ENCODE measurements around the gene CDK5.

The CDK5 gene

DNA sequence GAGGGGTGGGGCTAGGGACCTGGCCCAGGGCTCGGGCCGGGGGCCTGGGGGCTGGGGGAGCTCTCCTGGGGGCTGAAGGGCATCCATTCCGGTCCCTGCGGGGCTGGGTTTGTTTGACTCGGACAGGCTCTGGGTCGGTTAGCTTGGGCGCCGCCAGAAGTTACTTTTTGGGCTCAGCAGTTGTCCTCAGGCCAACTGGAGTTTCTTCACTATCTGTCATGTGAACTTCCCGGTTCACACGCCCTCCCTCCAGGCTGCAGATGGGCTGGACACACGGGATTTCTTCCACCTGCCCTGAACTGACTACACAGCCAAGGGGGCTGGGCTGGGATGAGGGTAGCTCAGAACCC is 5.5 kb upstream of the CDK5 start:
- TF ChIP-seq, protein P1, sequence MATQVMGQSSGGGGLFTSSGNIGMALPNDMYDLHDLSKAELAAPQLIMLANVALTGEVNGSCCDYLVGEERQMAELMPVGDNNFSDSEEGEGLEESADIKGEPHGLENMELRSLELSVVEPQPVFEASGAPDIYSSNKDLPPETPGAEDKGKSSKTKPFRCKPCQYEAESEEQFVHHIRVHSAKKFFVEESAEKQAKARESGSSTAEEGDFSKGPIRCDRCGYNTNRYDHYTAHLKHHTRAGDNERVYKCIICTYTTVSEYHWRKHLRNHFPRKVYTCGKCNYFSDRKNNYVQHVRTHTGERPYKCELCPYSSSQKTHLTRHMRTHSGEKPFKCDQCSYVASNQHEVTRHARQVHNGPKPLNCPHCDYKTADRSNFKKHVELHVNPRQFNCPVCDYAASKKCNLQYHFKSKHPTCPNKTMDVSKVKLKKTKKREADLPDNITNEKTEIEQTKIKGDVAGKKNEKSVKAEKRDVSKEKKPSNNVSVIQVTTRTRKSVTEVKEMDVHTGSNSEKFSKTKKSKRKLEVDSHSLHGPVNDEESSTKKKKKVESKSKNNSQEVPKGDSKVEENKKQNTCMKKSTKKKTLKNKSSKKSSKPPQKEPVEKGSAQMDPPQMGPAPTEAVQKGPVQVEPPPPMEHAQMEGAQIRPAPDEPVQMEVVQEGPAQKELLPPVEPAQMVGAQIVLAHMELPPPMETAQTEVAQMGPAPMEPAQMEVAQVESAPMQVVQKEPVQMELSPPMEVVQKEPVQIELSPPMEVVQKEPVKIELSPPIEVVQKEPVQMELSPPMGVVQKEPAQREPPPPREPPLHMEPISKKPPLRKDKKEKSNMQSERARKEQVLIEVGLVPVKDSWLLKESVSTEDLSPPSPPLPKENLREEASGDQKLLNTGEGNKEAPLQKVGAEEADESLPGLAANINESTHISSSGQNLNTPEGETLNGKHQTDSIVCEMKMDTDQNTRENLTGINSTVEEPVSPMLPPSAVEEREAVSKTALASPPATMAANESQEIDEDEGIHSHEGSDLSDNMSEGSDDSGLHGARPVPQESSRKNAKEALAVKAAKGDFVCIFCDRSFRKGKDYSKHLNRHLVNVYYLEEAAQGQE (IDR thresholded peaks at IDR 0.05; ENCODE audit: insufficient read depth in 1 of 2, low read depth in 2 of 2, low read length in 2 of 2) = no peak
- no peak for TF ChIP-seq TAF1 (IDR thresholded peaks at IDR 0.05; ENCODE audit: borderline replicate concordance, insufficient read depth, low read length)
- no peak for TF ChIP-seq SIN3A (IDR thresholded peaks at IDR 0.05; ENCODE audit: borderline replicate concordance, insufficient read depth, low read length)
- no peak for TF ChIP-seq POLR2AphosphoS5 (IDR thresholded peaks at IDR 0.05; ENCODE audit: low read depth, low read length)
- no peak for TF ChIP-seq FOXP2 (optimal IDR thresholded peaks at IDR 0.05; ENCODE audit: borderline replicate concordance, extremely low read depth, extremely low read length, insufficient read depth)

DNA sequence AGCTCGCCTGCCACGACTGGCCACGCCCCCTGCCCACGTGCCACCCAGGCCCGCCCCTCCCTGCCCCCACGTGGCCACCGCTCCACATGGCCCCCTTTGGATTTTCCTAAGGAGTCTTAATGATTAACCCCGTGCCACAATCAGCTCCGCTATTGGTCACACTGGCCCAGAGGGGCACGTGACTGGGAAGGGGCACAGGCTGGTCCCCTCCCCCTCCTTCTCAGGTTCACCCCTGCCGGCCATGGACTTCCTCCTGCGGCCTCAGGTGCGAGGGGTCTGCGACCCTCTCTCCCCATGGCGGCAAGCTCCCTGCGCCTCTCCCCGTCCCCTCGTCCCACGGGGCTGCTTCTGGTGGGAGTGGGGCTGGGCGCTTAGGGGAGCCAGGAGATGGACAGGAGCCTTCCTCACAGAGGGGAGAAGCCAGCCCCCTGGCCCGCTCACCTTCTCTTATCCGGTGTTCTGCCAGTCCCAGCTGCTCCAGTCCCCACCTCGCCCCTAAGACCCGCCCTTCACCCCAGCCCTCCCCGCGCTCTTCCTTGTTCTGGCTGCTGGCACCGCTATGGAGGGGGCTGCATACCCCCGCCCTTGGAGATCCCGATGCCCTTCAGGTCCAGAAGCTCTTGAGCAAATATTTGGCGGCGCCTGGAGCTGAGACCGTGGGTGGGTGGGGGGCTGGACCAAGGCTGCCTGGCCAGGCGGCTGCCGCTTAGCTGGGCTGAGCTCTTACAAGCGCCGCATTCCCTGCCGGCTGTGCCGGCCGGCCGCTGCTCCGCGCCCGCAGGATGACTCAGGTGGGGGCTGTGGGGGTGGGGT is 4.9 kb upstream of the CDK5 start:
- no peak for TF ChIP-seq POLR2AphosphoS5 (IDR thresholded peaks at IDR 0.05; ENCODE audit: low read depth, low read length)
- TF ChIP-seq TAF1 (IDR thresholded peaks at IDR 0.05; ENCODE audit: borderline replicate concordance, insufficient read depth, low read length) = no peak
- TF ChIP-seq, protein P1 (IDR thresholded peaks at IDR 0.05; ENCODE audit: insufficient read depth in 1 of 2, low read depth in 2 of 2, low read length in 2 of 2) = no peak
- TF ChIP-seq FOXP2 (optimal IDR thresholded peaks at IDR 0.05; ENCODE audit: borderline replicate concordance, extremely low read depth, extremely low read length, insufficient read depth) = no peak
- no peak for TF ChIP-seq SIN3A (IDR thresholded peaks at IDR 0.05; ENCODE audit: borderline replicate concordance, insufficient read depth, low read length)

DNA sequence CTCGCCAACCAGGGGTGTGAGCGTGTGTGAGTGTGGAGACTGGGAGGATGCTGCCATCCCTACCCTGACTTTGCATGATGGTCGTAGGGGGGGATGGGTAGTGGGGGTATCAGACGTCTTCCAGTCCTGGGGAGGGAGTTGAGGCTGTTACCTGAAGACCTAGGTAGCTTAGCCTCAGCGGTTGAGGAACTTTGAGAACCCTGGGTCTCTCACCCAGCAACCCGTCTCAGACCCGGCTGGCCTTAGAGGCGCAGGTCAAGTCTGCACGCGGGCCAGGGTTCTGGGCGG is 4.4 kb upstream of the CDK5 start:
- TF ChIP-seq TAF1 (IDR thresholded peaks at IDR 0.05; ENCODE audit: borderline replicate concordance, insufficient read depth, low read length) (no peak), SIN3A (IDR thresholded peaks at IDR 0.05; ENCODE audit: borderline replicate concordance, insufficient read depth, low read length) (no peak), POLR2AphosphoS5 (IDR thresholded peaks at IDR 0.05; ENCODE audit: low read depth, low read length) (no peak), FOXP2 (optimal IDR thresholded peaks at IDR 0.05; ENCODE audit: borderline replicate concordance, extremely low read depth, extremely low read length, insufficient read depth) (no peak)
- TF ChIP-seq, protein P1 (IDR thresholded peaks at IDR 0.05; ENCODE audit: insufficient read depth in 1 of 2, low read depth in 2 of 2, low read length in 2 of 2) = no peak

DNA sequence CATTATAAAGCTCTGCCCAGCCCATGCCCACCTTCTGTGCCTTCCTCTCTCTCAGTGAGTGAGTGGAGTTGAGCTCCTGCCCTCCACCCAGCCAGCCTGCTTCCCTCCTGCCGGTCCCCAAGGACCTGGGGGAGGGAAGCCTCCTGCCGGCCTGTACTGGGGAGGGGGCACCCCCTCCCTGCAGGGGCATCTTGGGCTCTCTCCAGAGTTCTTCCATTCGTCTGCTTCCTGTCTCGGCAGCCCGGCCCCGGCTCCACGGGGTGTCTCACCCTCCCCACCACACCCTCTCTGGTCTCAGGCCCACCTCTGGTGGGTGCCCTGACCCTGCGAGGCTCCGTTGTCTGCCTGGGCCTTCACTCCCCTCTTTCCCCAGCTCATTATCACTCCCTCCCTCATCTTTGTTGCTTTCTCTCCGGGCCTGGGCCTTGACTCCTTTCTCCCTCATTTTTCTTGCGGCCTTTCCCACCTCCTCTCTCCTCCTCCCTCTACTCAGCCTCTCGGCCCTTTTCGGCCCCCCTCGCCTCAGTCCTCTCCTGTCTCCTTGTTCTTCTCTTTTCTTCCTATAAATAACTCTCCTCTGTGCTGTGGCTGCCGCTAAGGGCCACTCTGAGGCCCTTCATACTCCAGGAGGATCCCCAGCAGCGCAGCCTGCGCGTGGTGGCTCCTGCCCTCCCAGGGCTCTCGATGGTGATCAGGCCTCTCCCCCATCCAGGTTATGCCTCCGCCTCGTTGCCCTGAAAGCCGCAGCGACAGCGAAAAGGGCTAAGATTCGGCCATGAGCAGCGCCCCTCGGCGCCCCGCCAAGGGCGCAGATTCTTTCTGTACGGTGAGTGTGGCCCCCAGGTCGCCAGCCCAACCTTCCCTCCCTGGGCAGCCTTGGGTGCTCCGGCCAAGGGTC is 3.8 kb upstream of the CDK5 start:
- no peak for TF ChIP-seq SIN3A (IDR thresholded peaks at IDR 0.05; ENCODE audit: borderline replicate concordance, insufficient read depth, low read length)
- no peak for TF ChIP-seq POLR2AphosphoS5 (IDR thresholded peaks at IDR 0.05; ENCODE audit: low read depth, low read length)
- TF ChIP-seq TAF1 (IDR thresholded peaks at IDR 0.05; ENCODE audit: borderline replicate concordance, insufficient read depth, low read length) = no peak
- no peak for TF ChIP-seq FOXP2 (optimal IDR thresholded peaks at IDR 0.05; ENCODE audit: borderline replicate concordance, extremely low read depth, extremely low read length, insufficient read depth)
- TF ChIP-seq, protein P1 (IDR thresholded peaks at IDR 0.05; ENCODE audit: insufficient read depth in 1 of 2, low read depth in 2 of 2, low read length in 2 of 2) = no peak
